ENCODE results near the gene NEDD4L. TPM values are rescaled to one million over a fixed set of nuclear protein-coding genes. Genes with fewer than 3 reads are reported as not detected.

The NEDD4L gene
- total RNA-seq, 1 donor from 2014 or later: 162 TPM

- H3K27me3 Mint-ChIP-seq: no peaks in the 10 kb centered on the region
- H3K36me3 Mint-ChIP-seq (ENCODE audit: insufficient read depth): peaks cover 4% of the 10 kb centered on the region
- no peak for DNase-seq (ENCODE audit: low spot score, unreplicated experiment)
- peaks cover 3% of the 10 kb centered on the region for H3K9me3 Mint-ChIP-seq (ENCODE audit: low read depth)
- no peak for TF ChIP-seq CTCF (IDR thresholded peaks at IDR 0.05; ENCODE audit: unreplicated experiment)
- H3K27ac Mint-ChIP-seq: no peak overlapping the region
- no peak overlapping the region for H3K4me3 Mint-ChIP-seq (ENCODE audit: low read depth)
- peaks cover 63% of the 10 kb centered on the region for H3K4me1 Mint-ChIP-seq (ENCODE audit: low read depth)
These were observed 58.0 kb downstream of the NEDD4L start for GRCh38 chr18:58102018-58102417.

- DNase-seq (ENCODE audit: low spot score, unreplicated experiment): no peak
- H3K36me3 Mint-ChIP-seq (ENCODE audit: insufficient read depth): peaks cover 8% of the 10 kb centered on the region
- H3K4me3 Mint-ChIP-seq (ENCODE audit: low read depth): no peak overlapping the region
- TF ChIP-seq CTCF (IDR thresholded peaks at IDR 0.05; ENCODE audit: unreplicated experiment): no peak
- H3K27me3 Mint-ChIP-seq: no peaks in the 10 kb centered on the region
- peaks cover 3% of the 10 kb centered on the region for H3K9me3 Mint-ChIP-seq (ENCODE audit: low read depth)
- peaks cover 55% of the 10 kb centered on the region for H3K4me1 Mint-ChIP-seq (ENCODE audit: low read depth)
- no peak overlapping the region for H3K27ac Mint-ChIP-seq
These were observed 58.8 kb downstream of the NEDD4L start for GRCh38 chr18:58102875-58103274.

- no peak overlapping the region for H3K4me3 Mint-ChIP-seq (ENCODE audit: low read depth)
- H3K4me1 Mint-ChIP-seq (ENCODE audit: low read depth): peaks cover 54% of the 10 kb centered on the region
- H3K27me3 Mint-ChIP-seq: no peaks in the 10 kb centered on the region
- TF ChIP-seq CTCF (IDR thresholded peaks at IDR 0.05; ENCODE audit: unreplicated experiment): no peak
- peaks cover 3% of the 10 kb centered on the region for H3K9me3 Mint-ChIP-seq (ENCODE audit: low read depth)
- peak overlapping the region; percentile 56 for H3K27ac Mint-ChIP-seq
- H3K36me3 Mint-ChIP-seq (ENCODE audit: insufficient read depth): peaks cover 9% of the 10 kb centered on the region
- no peak for DNase-seq (ENCODE audit: low spot score, unreplicated experiment)
These were observed 59.4 kb downstream of the NEDD4L start for GRCh38 chr18:58103339-58103985.

GRCh38 chr18:58104096-58104495 lies 60.1 kb downstream of the NEDD4L start:
- H3K27ac Mint-ChIP-seq: peak overlapping the region; percentile 43
- no peak for TF ChIP-seq CTCF (IDR thresholded peaks at IDR 0.05; ENCODE audit: unreplicated experiment)
- peaks cover 3% of the 10 kb centered on the region for H3K9me3 Mint-ChIP-seq (ENCODE audit: low read depth)
- DNase-seq (ENCODE audit: low spot score, unreplicated experiment): no peak
- no peak overlapping the region for H3K4me3 Mint-ChIP-seq (ENCODE audit: low read depth)
- no peaks in the 10 kb centered on the region for H3K27me3 Mint-ChIP-seq
- peaks cover 54% of the 10 kb centered on the region for H3K4me1 Mint-ChIP-seq (ENCODE audit: low read depth)
- H3K36me3 Mint-ChIP-seq (ENCODE audit: insufficient read depth): peaks cover 9% of the 10 kb centered on the region

GRCh38 chr18:58105206-58105887 lies 61.3 kb downstream of the NEDD4L start:
- Mint-ChIP-seq H3K27ac (peak overlapping the region; percentile 17), H3K4me1 (ENCODE audit: low read depth) (peaks cover 50% of the 10 kb centered on the region), H3K36me3 (ENCODE audit: insufficient read depth) (peaks cover 11% of the 10 kb centered on the region)

More at GRCh38 chr18:58105206-58105887, 61.3 kb downstream of the NEDD4L start:
- no peak for TF ChIP-seq CTCF (IDR thresholded peaks at IDR 0.05; ENCODE audit: unreplicated experiment)
- Mint-ChIP-seq H3K27me3 (no peaks in the 10 kb centered on the region), H3K4me3 (ENCODE audit: low read depth) (no peak overlapping the region), H3K9me3 (ENCODE audit: low read depth) (peaks cover 3% of the 10 kb centered on the region)
- no peak for DNase-seq (ENCODE audit: low spot score, unreplicated experiment)
